Measurements from ENCODE around the gene TMEM9B. TPM values are rescaled to one million over a fixed set of nuclear protein-coding genes. Genes with fewer than 3 reads are reported as not detected.
"Not testable (repeated sequence)": the region's sequence is repeated elsewhere in the genome, so short reads cannot be mapped to it uniquely, and the experiment has no call there.

Gene TMEM9B
- total and polyA plus RNA-seq, 9 donors, result 25.2 to 39.8 (median 36.3) TPM

- no peak for DNase-seq
- H3K36me3 ChIP-seq (ENCODE audit: control insufficient read depth, insufficient read depth, low read length), result no peaks in the 10 kb centered on the region
- no CpG with 5 or more reads among the region's 3 CpGs for WGBS (ENCODE audit: insufficient coverage)
- H3K27me3 ChIP-seq (ENCODE audit: control insufficient read depth, insufficient read depth, low read length), result no peaks in the 10 kb centered on the region
- H3K4me3 ChIP-seq (ENCODE audit: low read length), result no peak overlapping the region
- H3K27ac ChIP-seq (ENCODE audit: low read length), result no peak overlapping the region
- no peaks in the 10 kb centered on the region for H3K9me3 ChIP-seq (replicated peaks; ENCODE audit: control insufficient read depth, low read depth, low read length)
- no peaks in the 10 kb centered on the region for H3K4me1 ChIP-seq (ENCODE audit: control insufficient read depth, insufficient read depth, low read length)
These were observed 16.2 kb upstream of the TMEM9B start for GRCh38 chr11:8980485-8980884.

DNA sequence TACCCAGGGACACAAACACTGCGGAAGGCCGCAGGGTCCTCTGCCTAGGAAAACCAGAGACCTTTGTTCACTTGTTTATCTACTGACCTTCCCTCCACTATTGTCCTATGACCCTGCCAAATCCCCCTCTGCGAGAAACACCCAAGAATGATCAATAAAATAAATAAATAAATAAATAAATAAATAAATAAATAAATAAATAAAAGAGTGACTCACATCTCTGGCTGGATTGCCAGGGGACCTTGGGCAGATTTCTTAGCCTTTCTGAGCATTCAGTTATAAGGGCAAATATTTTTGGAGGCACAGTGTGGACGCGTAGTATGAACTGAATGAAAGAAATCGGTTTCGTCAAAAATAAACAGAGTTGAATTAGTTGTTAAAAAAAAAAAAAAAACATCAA lies 15.1 kb upstream of the TMEM9B start:
- H3K9me3 ChIP-seq (replicated peaks; ENCODE audit: control insufficient read depth, low read depth, low read length); H3K27ac ChIP-seq (ENCODE audit: low read length); H3K36me3 ChIP-seq (ENCODE audit: control insufficient read depth, insufficient read depth, low read length); H3K4me3 ChIP-seq (ENCODE audit: low read length); DNase-seq; H3K4me1 ChIP-seq (ENCODE audit: control insufficient read depth, insufficient read depth, low read length); H3K27me3 ChIP-seq (ENCODE audit: control insufficient read depth, insufficient read depth, low read length): not testable (repeated sequence)
- no CpG with 5 or more reads among the region's 7 CpGs for WGBS (ENCODE audit: insufficient coverage)

GRCh38 chr11:8973121-8973520 lies 8.9 kb upstream of the TMEM9B start:
- Histone ChIP-seq H3K36me3 (ENCODE audit: control insufficient read depth, insufficient read depth, low read length) (no peaks in the 10 kb centered on the region), H3K27ac (ENCODE audit: low read length) (no peak overlapping the region), H3K4me1 (ENCODE audit: control insufficient read depth, insufficient read depth, low read length) (no peaks in the 10 kb centered on the region), H3K9me3 (replicated peaks; ENCODE audit: control insufficient read depth, low read depth, low read length) (no peaks in the 10 kb centered on the region), H3K4me3 (ENCODE audit: low read length) (no peak overlapping the region), H3K27me3 (ENCODE audit: control insufficient read depth, insufficient read depth, low read length) (no peaks in the 10 kb centered on the region)
- no peak for DNase-seq
- 82% methylated on average over 1 of the region's 3 CpGs for WGBS (ENCODE audit: insufficient coverage)

DNA sequence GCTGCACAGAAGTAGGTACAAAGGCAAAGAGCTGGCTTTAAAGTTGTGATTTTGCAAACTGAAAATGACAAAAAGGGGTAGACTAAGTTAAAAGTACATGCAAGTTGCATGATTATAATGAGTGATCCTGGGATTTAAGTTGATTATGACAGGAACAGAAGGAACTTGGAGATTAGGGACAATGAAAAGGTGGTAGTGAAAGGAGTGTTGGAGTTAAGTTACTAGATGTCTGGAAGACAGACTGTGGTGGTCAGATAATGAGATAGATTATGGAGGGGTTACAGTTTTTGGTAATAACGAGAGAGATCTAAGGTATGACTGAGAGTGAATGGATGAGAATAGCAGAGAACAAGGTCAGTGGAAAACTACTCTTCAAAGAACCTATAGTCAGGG lies 7.7 kb upstream of the TMEM9B start:
- no peaks in the 10 kb centered on the region for H3K4me1 ChIP-seq (ENCODE audit: control insufficient read depth, insufficient read depth, low read length)
- no peaks in the 10 kb centered on the region for H3K27me3 ChIP-seq (ENCODE audit: control insufficient read depth, insufficient read depth, low read length)
- H3K9me3 ChIP-seq (replicated peaks; ENCODE audit: control insufficient read depth, low read depth, low read length), result no peaks in the 10 kb centered on the region
- DNase-seq, result no peak
- no peak overlapping the region for H3K27ac ChIP-seq (ENCODE audit: low read length)
- peaks cover 6% of the 10 kb centered on the region for H3K36me3 ChIP-seq (ENCODE audit: control insufficient read depth, insufficient read depth, low read length)
- WGBS (ENCODE audit: insufficient coverage), result no CpG with 5 or more reads among the region's 1 CpG
- no peak overlapping the region for H3K4me3 ChIP-seq (ENCODE audit: low read length)

DNA sequence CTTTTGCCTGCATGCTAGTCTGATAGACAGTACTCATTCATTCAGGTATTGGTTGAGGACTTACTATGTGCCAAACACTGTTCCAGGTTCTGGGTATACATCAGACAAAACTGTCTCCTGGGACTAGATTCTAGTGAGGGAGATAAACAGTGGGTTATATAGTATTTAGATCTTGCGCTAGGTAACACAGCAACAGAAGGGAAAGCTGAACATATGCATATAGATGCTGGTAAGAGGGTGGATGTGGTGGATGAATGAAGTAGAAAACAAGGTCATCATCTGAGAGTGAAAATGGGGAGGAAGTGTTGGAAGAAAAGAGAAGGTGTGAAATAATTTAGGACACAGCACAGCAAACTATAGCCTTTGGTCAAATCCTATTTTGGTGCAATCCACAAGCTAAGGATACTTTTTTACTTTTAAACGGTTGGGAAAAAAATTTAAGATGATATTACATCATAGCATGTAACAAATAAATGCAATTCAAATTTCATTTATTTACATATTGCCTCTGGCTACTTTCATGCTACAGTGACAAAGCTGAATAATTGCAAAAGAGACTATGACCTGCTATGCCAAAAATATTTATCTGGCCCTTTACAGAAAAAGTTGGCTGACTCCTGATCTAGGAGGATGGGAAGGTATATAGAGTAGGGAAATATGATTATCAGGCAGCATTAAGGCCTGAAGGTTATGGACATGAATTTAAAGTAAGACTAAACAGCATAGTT lies 7.1 kb upstream of the TMEM9B start:
- no peaks in the 10 kb centered on the region for H3K27me3 ChIP-seq (ENCODE audit: control insufficient read depth, insufficient read depth, low read length)
- no peak overlapping the region for H3K4me3 ChIP-seq (ENCODE audit: low read length)
- no peak for DNase-seq
- peaks cover 6% of the 10 kb centered on the region for H3K36me3 ChIP-seq (ENCODE audit: control insufficient read depth, insufficient read depth, low read length)
- no peaks in the 10 kb centered on the region for H3K4me1 ChIP-seq (ENCODE audit: control insufficient read depth, insufficient read depth, low read length)
- H3K27ac ChIP-seq (ENCODE audit: low read length), result no peak overlapping the region
- 78% methylated on average over 1 of the region's 2 CpGs for whole genome bisulfite sequencing (ENCODE audit: insufficient coverage)
- no peaks in the 10 kb centered on the region for H3K9me3 ChIP-seq (replicated peaks; ENCODE audit: control insufficient read depth, low read depth, low read length)

GRCh38 chr11:8967184-8967583 lies 2.9 kb upstream of the TMEM9B start:
- Histone ChIP-seq H3K4me3 (ENCODE audit: low read length) (no peak overlapping the region), H3K27me3 (ENCODE audit: control insufficient read depth, insufficient read depth, low read length) (no peaks in the 10 kb centered on the region), H3K9me3 (replicated peaks; ENCODE audit: control insufficient read depth, low read depth, low read length) (no peaks in the 10 kb centered on the region), H3K36me3 (ENCODE audit: control insufficient read depth, insufficient read depth, low read length) (peaks cover 6% of the 10 kb centered on the region), H3K4me1 (ENCODE audit: control insufficient read depth, insufficient read depth, low read length) (peaks cover 16% of the 10 kb centered on the region), H3K27ac (ENCODE audit: low read length) (no peak overlapping the region)
- DNase-seq, result no peak
- WGBS (ENCODE audit: insufficient coverage), result 100% methylated on average over 1 of the region's 8 CpGs

DNA sequence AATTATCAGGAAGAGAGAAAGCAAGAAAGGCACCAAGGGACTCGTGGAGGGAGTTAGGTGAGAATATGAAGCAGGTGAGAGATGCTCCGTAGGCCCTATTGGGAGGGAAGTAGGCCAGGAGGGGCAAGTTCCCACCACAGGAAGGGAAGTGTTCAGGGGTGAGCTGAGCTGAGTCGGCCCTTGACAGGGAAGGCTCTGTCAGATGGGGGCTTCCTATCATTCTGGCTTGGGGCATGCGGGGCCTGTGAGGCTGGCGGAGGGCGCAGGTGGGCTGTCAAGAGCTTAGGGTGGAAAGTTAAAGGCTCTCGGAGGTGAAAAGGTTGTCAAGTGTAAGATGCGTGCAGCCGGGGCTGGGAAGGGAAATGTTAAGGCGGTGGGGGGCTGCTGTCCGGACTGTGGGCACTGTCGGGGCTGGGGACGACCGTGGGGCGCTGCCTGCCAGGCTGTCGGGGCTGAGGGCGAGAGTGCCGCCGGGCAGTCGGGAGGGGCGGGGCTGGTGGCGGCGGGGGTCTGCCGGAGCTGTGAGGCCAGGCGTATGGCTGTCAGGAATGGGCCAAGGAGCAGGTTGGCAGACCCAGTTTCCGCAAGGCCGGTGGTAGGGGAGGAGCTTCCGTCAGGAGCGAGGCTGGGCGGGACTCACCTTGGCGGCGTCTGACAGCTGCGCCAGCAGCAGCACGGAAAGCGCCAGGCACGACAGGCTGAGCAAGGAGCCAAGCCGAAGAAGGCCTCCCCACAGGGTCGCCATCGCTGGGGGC lies 496 bp downstream of the TMEM9B start:
- H3K4me1 ChIP-seq (ENCODE audit: control insufficient read depth, insufficient read depth, low read length), result peaks cover 21% of the 10 kb centered on the region
- 3% methylated on average over 38 of the region's 39 CpGs for WGBS (ENCODE audit: insufficient coverage)
- peak overlapping the region; percentile 93 for H3K4me3 ChIP-seq (ENCODE audit: low read length)
- H3K9me3 ChIP-seq (replicated peaks; ENCODE audit: control insufficient read depth, low read depth, low read length), result no peaks in the 10 kb centered on the region
- peak overlapping the region; percentile 96 for H3K27ac ChIP-seq (ENCODE audit: low read length)
- no peaks in the 10 kb centered on the region for H3K27me3 ChIP-seq (ENCODE audit: control insufficient read depth, insufficient read depth, low read length)
- peaks cover 6% of the 10 kb centered on the region for H3K36me3 ChIP-seq (ENCODE audit: control insufficient read depth, insufficient read depth, low read length)
- no peak for DNase-seq

DNA sequence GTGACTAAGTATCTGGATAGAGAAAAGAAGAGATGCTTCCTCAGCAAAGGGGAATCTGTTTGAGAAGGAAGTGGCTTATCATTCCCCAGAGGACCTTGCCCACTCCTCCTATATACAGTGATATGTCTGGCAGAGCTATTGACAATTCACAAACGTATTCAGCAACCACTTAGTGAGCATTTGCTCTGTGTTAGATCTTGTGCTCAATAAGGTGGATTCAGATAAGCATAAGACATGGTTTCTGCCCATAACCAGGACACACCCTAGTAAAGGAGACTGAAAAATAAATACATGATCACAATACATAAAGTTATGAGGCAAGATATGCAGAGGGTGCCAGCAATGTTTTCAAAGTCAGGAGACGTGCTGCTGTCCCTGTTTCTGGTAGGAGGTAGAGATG lies 1.4 kb downstream of the TMEM9B start:
- H3K4me1 ChIP-seq (ENCODE audit: control insufficient read depth, insufficient read depth, low read length), result peaks cover 21% of the 10 kb centered on the region

DNA sequence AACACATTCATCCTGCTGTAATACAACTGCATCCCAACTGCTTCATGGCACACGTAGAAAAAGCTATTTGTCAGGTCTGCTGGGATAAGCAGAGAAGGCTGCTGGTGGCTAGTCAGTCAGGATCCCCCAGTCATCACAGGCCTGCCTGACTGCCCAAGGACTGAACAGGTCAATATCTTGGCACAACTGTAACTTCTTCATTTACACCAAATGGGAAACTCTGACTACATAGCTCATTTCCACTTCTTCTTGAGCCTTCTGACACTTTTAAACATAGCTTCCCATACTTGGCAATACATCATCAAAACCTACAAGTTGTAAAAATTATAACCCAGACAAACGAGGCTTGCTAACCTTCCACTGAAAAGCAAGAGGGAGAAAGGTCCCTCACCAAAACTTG lies 2.8 kb downstream of the TMEM9B start:
- Histone ChIP-seq H3K4me3 (ENCODE audit: low read length) (no peak overlapping the region), H3K36me3 (ENCODE audit: control insufficient read depth, insufficient read depth, low read length) (no peaks in the 10 kb centered on the region), H3K9me3 (replicated peaks; ENCODE audit: control insufficient read depth, low read depth, low read length) (no peaks in the 10 kb centered on the region), H3K27me3 (ENCODE audit: control insufficient read depth, insufficient read depth, low read length) (no peaks in the 10 kb centered on the region), H3K27ac (ENCODE audit: low read length) (no peak overlapping the region), H3K4me1 (ENCODE audit: control insufficient read depth, insufficient read depth, low read length) (peaks cover 21% of the 10 kb centered on the region)
- WGBS (ENCODE audit: insufficient coverage), result no CpG with 5 or more reads among the region's 2 CpGs
- no peak for DNase-seq

More for the DNA sequence above, 1.4 kb downstream of the TMEM9B start:
- Histone ChIP-seq H3K36me3 (ENCODE audit: control insufficient read depth, insufficient read depth, low read length) (peaks cover 6% of the 10 kb centered on the region), H3K27me3 (ENCODE audit: control insufficient read depth, insufficient read depth, low read length) (no peaks in the 10 kb centered on the region), H3K27ac (ENCODE audit: low read length) (no peak overlapping the region), H3K9me3 (replicated peaks; ENCODE audit: control insufficient read depth, low read depth, low read length) (no peaks in the 10 kb centered on the region), H3K4me3 (ENCODE audit: low read length) (no peak overlapping the region)
- DNase-seq, result no peak
- no CpG with 5 or more reads among the region's 2 CpGs for WGBS (ENCODE audit: insufficient coverage)

GRCh38 chr11:8959546-8960166 lies 4.6 kb downstream of the TMEM9B start:
- Histone ChIP-seq H3K27me3 (ENCODE audit: control insufficient read depth, insufficient read depth, low read length) (no peaks in the 10 kb centered on the region), H3K36me3 (ENCODE audit: control insufficient read depth, insufficient read depth, low read length) (peaks cover 9% of the 10 kb centered on the region), H3K4me3 (ENCODE audit: low read length) (no peak overlapping the region), H3K4me1 (ENCODE audit: control insufficient read depth, insufficient read depth, low read length) (peaks cover 11% of the 10 kb centered on the region), H3K27ac (ENCODE audit: low read length) (no peak overlapping the region), H3K9me3 (replicated peaks; ENCODE audit: control insufficient read depth, low read depth, low read length) (no peaks in the 10 kb centered on the region)
- DNase-seq, result peak; percentile 88
- WGBS (ENCODE audit: insufficient coverage), result no CpG with 5 or more reads among the region's 2 CpGs
